Endothelial cell (in vitro differentiated cells): Measurements from ENCODE around the gene DSG4. TPM values are rescaled to one million over a fixed set of nuclear protein-coding genes. Genes with fewer than 3 reads are reported as not detected.

Experiments
- DNase-seq: peaks from one replicate; pipeline ENCODE4 v3.0.0; 2021; ENCODE audit warnings: low spot score
- H3K27ac Mint-ChIP-seq: one replicate; pipeline ENCODE4 v1.8.0; 2021; ENCODE audit warnings: mixed read lengths, inconsistent platforms; ENCODE audit not compliant: unreplicated experiment
- H3K27me3 Mint-ChIP-seq: one replicate; pipeline ENCODE4 v1.8.0; 2021; ENCODE audit warnings: mild to moderate bottlenecking, moderate library complexity, mixed read lengths, inconsistent platforms; ENCODE audit not compliant: unreplicated experiment
- H3K36me3 Mint-ChIP-seq: one replicate; pipeline ENCODE4 v1.8.0; 2021; ENCODE audit warnings: mild to moderate bottlenecking, low read depth, mixed read lengths, inconsistent platforms; ENCODE audit not compliant: unreplicated experiment
- H3K4me1 Mint-ChIP-seq: one replicate; pipeline ENCODE4 v1.8.0; 2021; ENCODE audit warnings: mild to moderate bottlenecking, mixed read lengths, inconsistent platforms; ENCODE audit not compliant: unreplicated experiment
- H3K4me3 Mint-ChIP-seq: one replicate; pipeline ENCODE4 v1.8.0; 2021; ENCODE audit warnings: mild to moderate bottlenecking, mixed read lengths, inconsistent platforms; ENCODE audit not compliant: unreplicated experiment
- H3K9me3 Mint-ChIP-seq: one replicate; pipeline ENCODE4 v1.8.0; 2021; ENCODE audit warnings: mixed read lengths, inconsistent platforms; ENCODE audit not compliant: unreplicated experiment
- total RNA-seq: library from RNA; stranded (reverse); fragmentation: NEBNext Ultra II Directional; extraction: Animal tissue kit (Norgen Biotek cat#: 25700); gene quantifications from one replicate; pipeline ENCODE4 v1.2.1, GENCODE V29; 2021; ENCODE audit not compliant: unreplicated experiment
- TF ChIP-seq, protein P1 (sequence below): fragments of 200-600 bp; sonication (generic); IDR thresholded peaks from one replicate; pipeline ENCODE4 v1.5.0; 2021; ENCODE audit warnings: antibody characterized with exemption; ENCODE audit not compliant: unreplicated experiment

DSG4 gene
- total RNA-seq, 1 donor from 2014 or later, result not detected

- H3K27ac Mint-ChIP-seq, result no peak overlapping the region
- H3K27me3 Mint-ChIP-seq, result no peaks in the 10 kb centered on the region
- no peaks in the 10 kb centered on the region for H3K9me3 Mint-ChIP-seq
- TF ChIP-seq, protein P1, sequence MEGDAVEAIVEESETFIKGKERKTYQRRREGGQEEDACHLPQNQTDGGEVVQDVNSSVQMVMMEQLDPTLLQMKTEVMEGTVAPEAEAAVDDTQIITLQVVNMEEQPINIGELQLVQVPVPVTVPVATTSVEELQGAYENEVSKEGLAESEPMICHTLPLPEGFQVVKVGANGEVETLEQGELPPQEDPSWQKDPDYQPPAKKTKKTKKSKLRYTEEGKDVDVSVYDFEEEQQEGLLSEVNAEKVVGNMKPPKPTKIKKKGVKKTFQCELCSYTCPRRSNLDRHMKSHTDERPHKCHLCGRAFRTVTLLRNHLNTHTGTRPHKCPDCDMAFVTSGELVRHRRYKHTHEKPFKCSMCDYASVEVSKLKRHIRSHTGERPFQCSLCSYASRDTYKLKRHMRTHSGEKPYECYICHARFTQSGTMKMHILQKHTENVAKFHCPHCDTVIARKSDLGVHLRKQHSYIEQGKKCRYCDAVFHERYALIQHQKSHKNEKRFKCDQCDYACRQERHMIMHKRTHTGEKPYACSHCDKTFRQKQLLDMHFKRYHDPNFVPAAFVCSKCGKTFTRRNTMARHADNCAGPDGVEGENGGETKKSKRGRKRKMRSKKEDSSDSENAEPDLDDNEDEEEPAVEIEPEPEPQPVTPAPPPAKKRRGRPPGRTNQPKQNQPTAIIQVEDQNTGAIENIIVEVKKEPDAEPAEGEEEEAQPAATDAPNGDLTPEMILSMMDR, result no peak
- H3K36me3 Mint-ChIP-seq, result no peaks in the 10 kb centered on the region
- no peaks in the 10 kb centered on the region for H3K4me1 Mint-ChIP-seq
- H3K4me3 Mint-ChIP-seq, result no peak overlapping the region
- DNase-seq, result no peak
Observed at GRCh38 chr18:31407649-31408048, 31.1 kb downstream of the DSG4 start.

DNA sequence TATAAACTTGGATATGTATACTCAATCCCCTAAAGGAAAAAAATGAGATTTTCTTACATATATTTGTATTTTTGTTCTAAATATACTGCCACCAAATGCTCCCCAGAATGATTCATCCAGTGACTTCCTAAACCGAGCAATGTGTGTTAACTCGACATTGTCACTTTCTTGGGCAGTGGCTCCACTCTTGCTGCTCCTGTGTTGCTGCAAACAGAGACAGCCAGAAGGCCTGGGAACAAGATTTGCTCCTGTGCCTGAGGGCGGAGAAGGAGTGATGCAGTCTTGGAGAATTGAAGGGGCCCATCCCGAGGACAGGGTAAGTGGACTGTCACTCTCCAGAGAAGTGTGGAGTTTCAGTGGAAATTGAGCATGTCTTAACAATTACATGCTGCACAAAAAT lies 32.7 kb downstream of the DSG4 start:
- Mint-ChIP-seq H3K27ac (no peak overlapping the region), H3K27me3 (no peaks in the 10 kb centered on the region), H3K9me3 (no peaks in the 10 kb centered on the region), H3K4me3 (no peak overlapping the region), H3K36me3 (no peaks in the 10 kb centered on the region), H3K4me1 (no peaks in the 10 kb centered on the region)
- DNase-seq, result no peak
- TF ChIP-seq, protein P1, result no peak

- no peak overlapping the region for H3K27ac Mint-ChIP-seq
- H3K27me3 Mint-ChIP-seq, result peaks cover 2% of the 10 kb centered on the region
- no peaks in the 10 kb centered on the region for H3K36me3 Mint-ChIP-seq
- no peaks in the 10 kb centered on the region for H3K4me1 Mint-ChIP-seq
- no peak for DNase-seq
- TF ChIP-seq, protein P1, result no peak
- no peak overlapping the region for H3K4me3 Mint-ChIP-seq
- H3K9me3 Mint-ChIP-seq, result no peaks in the 10 kb centered on the region
Observed at GRCh38 chr18:31410716-31411483, 34.3 kb downstream of the DSG4 start.

GRCh38 chr18:31413137-31413536 lies 36.6 kb downstream of the DSG4 start:
- TF ChIP-seq, protein P1, result no peak
- no peaks in the 10 kb centered on the region for H3K4me1 Mint-ChIP-seq
- H3K4me3 Mint-ChIP-seq, result no peak overlapping the region
- peaks cover 2% of the 10 kb centered on the region for H3K27me3 Mint-ChIP-seq
- no peak overlapping the region for H3K27ac Mint-ChIP-seq
- no peak for DNase-seq
- no peaks in the 10 kb centered on the region for H3K36me3 Mint-ChIP-seq
- no peaks in the 10 kb centered on the region for H3K9me3 Mint-ChIP-seq

GRCh38 chr18:31417850-31418249 lies 41.3 kb downstream of the DSG4 start:
- Mint-ChIP-seq H3K4me1 (no peaks in the 10 kb centered on the region), H3K27me3 (peaks cover 2% of the 10 kb centered on the region), H3K27ac (no peak overlapping the region), H3K36me3 (no peaks in the 10 kb centered on the region), H3K9me3 (no peaks in the 10 kb centered on the region), H3K4me3 (no peak overlapping the region)
- DNase-seq, result no peak
- TF ChIP-seq, protein P1, result no peak
